GM21423 (cell line): ENCODE results near the gene PSMC4.

Source experiments
- ATAC-seq: cut with Tn5 transposase; IDR thresholded peaks from one replicate; pipeline ENCODE4 v1.9.1; 2021; ENCODE audit warnings: mild to moderate bottlenecking, moderate library complexity; ENCODE audit not compliant: unreplicated experiment

Gene PSMC4

DNA sequence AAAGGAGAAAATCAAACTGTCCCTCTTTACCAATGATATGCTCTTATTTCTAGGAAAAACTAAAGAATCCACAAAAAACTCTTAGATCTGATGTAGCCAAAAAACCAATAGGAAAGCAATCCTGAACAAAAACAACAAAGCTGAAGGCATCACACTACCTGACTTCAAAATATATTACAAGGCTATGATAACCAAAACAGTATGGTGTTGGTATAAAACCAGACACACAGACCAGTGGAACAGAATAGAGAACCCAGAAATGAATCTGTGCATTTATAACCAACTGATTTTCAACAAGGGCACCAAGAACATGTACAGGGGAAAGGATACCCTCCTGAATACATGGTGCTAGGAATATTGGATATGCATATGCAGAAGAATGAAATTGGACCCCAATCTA is 16.2 kb downstream of the PSMC4 start:
- no peak for ATAC-seq

DNA sequence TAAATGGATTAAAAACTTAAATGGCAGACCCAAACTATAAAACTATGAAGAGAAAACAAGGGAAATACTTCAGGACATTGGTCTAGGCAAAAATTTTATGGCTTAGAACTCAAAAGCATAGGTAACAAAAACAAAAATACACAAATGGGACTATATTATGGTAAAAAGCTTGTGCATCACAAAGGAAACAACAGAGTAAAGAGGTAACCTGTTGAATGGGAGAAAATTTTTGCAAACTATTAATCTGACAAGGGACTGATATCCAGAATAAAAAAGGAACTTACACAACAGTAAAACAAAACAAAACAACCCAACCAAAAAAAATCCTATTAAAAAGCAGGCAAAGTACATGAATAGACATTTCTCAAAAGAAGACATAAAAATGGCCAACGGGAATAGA is 16.6 kb downstream of the PSMC4 start:
- ATAC-seq: no peak

- no peak for ATAC-seq
These were observed 22.6 kb downstream of the PSMC4 start for GRCh38 chr19:39993605-39994004.

- ATAC-seq: no peak
These were observed 23.4 kb downstream of the PSMC4 start for GRCh38 chr19:39994361-39994760.

GRCh38 chr19:39995794-39996193 is 24.8 kb downstream of the PSMC4 start:
- no peak for ATAC-seq

DNA sequence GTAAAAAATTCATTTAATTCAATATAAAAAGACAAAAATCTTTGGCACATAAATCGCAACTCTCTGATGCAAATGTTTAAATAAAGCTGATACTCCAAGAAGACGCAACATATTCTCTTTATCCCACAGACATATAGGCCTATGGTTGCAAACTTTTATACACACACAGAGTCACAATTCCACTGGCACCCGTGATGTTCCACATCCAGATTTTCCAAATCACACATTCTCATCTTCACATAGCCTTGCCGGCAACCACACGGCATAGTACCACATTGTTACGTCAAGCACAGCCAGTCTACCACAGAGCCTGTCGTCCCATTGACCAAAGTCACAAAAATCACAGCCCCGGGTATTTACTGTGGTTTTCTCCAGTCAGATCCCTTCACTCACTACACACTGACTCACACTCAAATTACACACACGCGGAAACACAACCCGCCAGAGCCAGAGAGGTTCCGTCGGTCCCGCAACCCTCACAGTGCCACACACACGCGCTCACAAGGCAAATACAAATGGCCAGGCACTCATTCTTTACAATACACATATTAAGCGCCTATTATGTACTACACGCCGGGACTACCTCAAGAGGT is 25.3 kb downstream of the PSMC4 start:
- ATAC-seq: no peak

GRCh38 chr19:39996811-39997637 is 26.1 kb downstream of the PSMC4 start, which contains the start of gene ZNF546:
ZNF546 (plus strand) TSS chr19:39997060; CDS start chr19:39998327, 1,267 bp downstream.
- peak; percentile 86 for ATAC-seq

GRCh38 chr19:39997638-39998216 is 26.8 kb downstream of the PSMC4 start:
- peak; percentile 9 for ATAC-seq

DNA sequence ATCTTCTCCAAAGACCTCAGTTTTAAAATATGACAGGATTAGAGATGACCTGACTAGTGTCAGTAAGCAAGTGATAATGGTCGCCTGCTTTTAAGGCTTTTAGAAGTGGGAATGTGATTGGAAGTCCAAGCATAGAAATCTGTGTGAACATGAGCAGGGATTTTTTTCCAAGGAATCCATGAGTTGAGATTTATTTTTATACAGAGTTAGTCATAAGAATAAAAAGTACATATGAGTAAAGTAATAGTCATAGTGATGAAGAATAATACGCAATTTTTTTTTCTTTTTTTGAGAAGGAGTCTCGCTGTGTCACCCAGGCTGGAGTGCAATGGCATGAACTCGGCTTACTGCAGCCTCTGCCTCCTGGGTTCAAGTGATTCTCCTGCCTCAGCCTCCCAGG is 27.5 kb downstream of the PSMC4 start:
- no peak for ATAC-seq

DNA sequence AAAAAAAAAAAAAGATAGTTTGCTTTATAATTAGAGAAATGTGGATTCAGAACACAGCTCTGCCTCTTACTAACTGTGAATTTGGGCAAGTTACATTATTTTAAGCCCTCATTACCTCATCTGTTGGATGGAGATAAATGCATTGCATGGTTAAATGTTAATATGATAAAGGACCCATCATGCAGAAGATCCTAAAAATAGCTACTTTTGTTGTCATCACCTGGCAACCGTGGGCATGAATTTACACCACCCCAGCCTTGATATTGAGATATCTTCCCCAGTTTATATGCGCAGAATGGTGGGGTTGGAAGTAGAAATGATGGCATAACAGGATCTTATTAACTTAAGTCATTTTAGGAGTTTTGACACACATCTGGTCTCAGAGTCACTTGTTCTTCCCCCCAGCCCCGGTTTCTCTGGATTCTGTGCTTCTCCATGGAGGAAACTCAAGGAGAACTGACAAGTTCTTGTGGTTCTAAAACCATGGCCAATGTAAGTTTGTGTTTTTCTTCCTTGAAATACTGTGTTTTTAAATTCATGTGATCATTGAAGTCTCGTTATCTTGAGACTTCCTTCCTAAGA is 34.8 kb downstream of the PSMC4 start:
- ATAC-seq: no peak

DNA sequence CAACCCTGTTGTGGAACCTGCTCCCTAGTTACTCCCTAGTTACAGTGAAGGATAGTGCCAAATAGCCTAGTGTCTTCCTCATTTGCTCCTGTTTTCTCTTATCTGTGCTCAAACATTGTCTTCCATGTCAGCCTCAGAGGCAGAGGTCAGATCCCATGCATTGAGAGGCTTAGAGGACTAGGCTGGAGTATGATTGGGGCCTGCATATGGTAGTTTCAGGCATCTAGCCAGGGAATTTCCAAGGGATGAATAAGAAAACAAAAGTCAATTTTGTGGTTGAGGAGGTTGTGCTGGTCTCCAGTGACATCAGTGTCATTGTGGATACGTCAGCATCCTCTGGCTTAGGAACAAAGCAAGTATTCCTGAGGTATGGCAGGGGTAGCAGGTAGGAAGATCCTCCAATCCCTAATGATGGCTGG is 35.3 kb downstream of the PSMC4 start:
- ATAC-seq: no peak

- ATAC-seq: no peak
These were observed 38.7 kb downstream of the PSMC4 start for GRCh38 chr19:40009674-40010073.

- no peak for ATAC-seq
These were observed 43.0 kb downstream of the PSMC4 start for GRCh38 chr19:40013991-40014390.

DNA sequence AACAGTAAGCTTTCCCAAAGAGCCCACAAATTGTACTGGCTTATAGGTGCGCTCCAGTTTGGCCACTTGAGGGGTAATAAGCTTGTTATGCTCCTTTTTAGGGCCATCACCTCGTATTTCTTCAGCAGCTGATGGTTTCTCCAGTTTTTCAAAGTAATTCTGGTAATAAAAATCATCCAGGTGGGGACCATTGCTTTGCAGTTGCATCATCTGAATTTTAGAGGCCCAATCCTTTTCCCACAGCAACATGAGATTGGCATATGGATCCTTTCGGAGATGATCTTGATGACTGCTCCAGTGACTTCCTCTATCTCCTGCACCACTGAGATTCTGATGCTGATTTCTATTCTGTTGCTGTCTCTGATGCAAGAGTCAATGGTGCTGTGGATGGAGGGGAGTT is 53.0 kb downstream of the PSMC4 start:
- no peak for ATAC-seq

- no peak for ATAC-seq
These were observed 55.1 kb downstream of the PSMC4 start for GRCh38 chr19:40025938-40026596.

DNA sequence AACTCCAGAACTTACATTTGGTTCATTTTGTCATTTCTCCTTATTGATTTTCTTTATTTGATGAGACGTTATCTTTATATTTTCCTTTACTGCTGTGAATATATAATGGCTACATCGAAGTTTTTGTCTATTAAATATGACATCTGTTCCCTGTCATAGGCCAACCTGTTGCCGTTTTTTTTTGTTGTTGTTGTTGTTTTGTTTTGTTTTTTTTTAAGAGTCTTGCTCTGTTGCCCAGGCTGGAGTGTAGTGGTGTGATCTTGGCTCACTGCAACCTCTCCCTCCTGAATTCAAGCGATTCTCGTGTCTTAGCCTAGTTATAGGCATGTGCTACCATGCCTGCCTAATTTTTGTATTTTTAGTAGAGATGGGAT is 55.6 kb downstream of the PSMC4 start:
- ATAC-seq: no peak
